GM10847 (cell line): ENCODE measurements around the gene VGF.

ENCODE experiments used
- POLR2A ChIP-seq: IDR thresholded peaks from 2 replicates; pipeline ENCODE4 v1.6.1; 2011; ENCODE audit not compliant: insufficient read length; ENCODE audit errors: extremely low read depth

The VGF gene

GRCh38 chr7:101119876-101120275 lies 45.5 kb downstream of the VGF start:
- no peak for TF ChIP-seq POLR2A

GRCh38 chr7:101118856-101119255 lies 46.5 kb downstream of the VGF start:
- no peak for TF ChIP-seq POLR2A

GRCh38 chr7:101116898-101117297 lies 48.5 kb downstream of the VGF start:
- no peak for TF ChIP-seq POLR2A

GRCh38 chr7:101115215-101115614 lies 50.2 kb downstream of the VGF start:
- no peak for TF ChIP-seq POLR2A

GRCh38 chr7:101114492-101114891 lies 50.9 kb downstream of the VGF start:
- TF ChIP-seq POLR2A, result no peak

- TF ChIP-seq POLR2A, result no peak
Measured at GRCh38 chr7:101113836-101114235, 51.5 kb downstream of the VGF start.
